ENCODE results near the gene RPL37. TPM values are rescaled to one million over a fixed set of nuclear protein-coding genes. Genes with fewer than 3 reads are reported as not detected.
"Not testable (repeated sequence)": the region's sequence is repeated elsewhere in the genome, so short reads cannot be mapped to it uniquely, and the experiment has no call there.

The RPL37 gene
- total RNA-seq, 1 donor from 2014 or later: 721 TPM

DNA sequence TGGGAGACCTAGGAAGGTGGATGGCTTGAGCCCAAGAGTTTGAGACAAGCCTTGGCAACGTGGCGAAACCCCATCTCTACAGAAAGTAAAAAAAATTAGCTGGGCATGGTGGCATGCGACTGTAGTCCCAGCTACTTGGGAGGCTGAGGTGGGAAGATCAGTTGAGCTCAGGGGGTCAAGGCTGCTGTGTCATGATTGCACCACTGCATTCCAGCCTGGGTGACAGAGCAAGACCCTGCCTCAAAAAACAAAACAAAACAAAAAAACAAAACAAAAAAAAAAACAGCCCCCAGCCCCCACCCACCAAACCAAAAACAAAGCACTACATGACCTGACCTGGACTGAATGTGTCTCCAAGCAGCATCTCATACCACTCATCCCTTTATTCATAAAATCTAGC, 40.9 kb upstream of the RPL37 start:
- Mint-ChIP-seq H3K9me3 (ENCODE audit: low read depth) (no peaks in the 10 kb centered on the region), H3K27me3 (ENCODE audit: low read depth) (peaks cover 28% of the 10 kb centered on the region), H3K4me3 (ENCODE audit: unreplicated experiment) (no peak overlapping the region), H3K36me3 (ENCODE audit: low read depth) (peaks cover 4% of the 10 kb centered on the region), H3K27ac (ENCODE audit: unreplicated experiment) (no peak overlapping the region), H3K4me1 (ENCODE audit: low read depth) (no peaks in the 10 kb centered on the region)
- TF ChIP-seq, protein P1, sequence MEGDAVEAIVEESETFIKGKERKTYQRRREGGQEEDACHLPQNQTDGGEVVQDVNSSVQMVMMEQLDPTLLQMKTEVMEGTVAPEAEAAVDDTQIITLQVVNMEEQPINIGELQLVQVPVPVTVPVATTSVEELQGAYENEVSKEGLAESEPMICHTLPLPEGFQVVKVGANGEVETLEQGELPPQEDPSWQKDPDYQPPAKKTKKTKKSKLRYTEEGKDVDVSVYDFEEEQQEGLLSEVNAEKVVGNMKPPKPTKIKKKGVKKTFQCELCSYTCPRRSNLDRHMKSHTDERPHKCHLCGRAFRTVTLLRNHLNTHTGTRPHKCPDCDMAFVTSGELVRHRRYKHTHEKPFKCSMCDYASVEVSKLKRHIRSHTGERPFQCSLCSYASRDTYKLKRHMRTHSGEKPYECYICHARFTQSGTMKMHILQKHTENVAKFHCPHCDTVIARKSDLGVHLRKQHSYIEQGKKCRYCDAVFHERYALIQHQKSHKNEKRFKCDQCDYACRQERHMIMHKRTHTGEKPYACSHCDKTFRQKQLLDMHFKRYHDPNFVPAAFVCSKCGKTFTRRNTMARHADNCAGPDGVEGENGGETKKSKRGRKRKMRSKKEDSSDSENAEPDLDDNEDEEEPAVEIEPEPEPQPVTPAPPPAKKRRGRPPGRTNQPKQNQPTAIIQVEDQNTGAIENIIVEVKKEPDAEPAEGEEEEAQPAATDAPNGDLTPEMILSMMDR (IDR thresholded peaks at IDR 0.05): no peak
- DNase-seq (ENCODE audit: low spot score): no peak

DNA sequence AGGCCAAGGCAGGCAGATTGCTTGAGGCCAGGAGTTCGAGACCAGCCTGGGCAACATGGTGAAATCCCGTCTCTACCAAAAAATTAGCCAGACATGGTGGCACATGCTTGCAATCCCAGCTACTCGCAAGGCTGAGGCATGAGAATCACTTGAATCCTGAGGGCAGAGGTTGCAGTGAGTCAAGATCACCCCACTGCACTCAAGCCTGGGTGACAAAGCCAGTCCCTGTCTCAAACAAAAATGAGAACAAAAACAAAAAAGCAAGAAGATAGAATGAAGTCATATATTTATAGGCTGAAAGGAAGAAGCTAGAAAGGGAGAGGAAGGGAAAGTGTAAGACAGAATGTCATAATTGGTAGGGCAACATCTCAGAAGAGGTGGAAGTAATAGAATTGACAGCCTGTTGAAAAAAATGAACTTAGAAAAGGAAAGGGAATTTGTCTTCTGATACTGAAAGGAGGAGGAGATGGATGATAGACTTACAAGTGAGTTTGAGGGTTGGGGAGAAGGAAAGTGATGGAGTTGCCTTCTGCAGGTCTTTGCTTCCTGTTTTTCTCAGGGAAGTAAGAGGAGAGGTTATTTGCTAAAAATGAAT, 38.4 kb upstream of the RPL37 start:
- Mint-ChIP-seq H3K36me3 (ENCODE audit: low read depth) (peaks cover 4% of the 10 kb centered on the region), H3K9me3 (ENCODE audit: low read depth) (no peaks in the 10 kb centered on the region), H3K27ac (ENCODE audit: unreplicated experiment) (no peak overlapping the region), H3K4me3 (ENCODE audit: unreplicated experiment) (no peak overlapping the region), H3K4me1 (ENCODE audit: low read depth) (no peaks in the 10 kb centered on the region), H3K27me3 (ENCODE audit: low read depth) (peaks cover 27% of the 10 kb centered on the region)
- TF ChIP-seq, protein P1 (IDR thresholded peaks at IDR 0.05): no peak
- no peak for DNase-seq (ENCODE audit: low spot score)

DNA sequence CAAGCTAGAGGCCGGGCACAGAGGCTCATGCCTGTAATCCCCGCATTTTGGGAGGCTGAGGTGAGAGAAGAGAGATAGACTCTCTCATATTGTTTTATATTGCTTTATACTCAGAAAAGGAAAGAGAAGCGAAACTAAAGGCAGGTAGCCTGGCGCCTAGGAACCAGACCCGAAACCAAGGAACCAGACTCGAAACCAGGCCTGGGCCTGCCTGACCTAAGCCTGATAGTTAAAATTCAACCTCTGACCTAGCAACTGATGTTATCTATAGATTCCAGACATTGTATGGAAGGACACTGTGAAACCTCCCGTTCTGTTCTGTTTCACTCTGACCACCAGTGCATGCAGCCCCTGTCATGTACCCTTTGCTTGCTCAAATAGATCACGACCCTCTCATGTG, 37.2 kb upstream of the RPL37 start:
- DNase-seq (ENCODE audit: low spot score); H3K9me3 Mint-ChIP-seq (ENCODE audit: low read depth); H3K27ac Mint-ChIP-seq (ENCODE audit: unreplicated experiment): not testable (repeated sequence)

DNA sequence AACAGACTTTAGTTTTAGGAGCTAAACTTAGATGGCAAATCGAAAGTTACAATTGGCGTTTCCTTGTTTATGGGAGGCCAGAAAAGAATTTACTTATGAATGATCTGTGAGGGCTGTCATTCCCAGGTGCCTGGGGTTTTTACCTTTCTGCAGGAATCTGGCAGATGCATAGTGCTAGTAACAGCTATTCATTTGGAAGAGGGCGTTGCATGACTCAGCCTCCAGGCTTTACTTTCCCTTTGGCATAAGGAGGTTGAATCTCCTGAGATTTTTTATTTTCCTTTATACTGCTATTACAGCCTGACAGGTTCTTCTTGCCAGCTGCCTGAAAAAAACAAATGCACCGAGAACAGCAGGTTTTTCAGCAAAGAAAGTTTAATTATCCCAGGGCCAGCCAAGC, 36.2 kb upstream of the RPL37 start:
- no peak overlapping the region for H3K4me3 Mint-ChIP-seq (ENCODE audit: unreplicated experiment)
- no peak overlapping the region for H3K27ac Mint-ChIP-seq (ENCODE audit: unreplicated experiment)
- DNase-seq (ENCODE audit: low spot score): no peak
- no peaks in the 10 kb centered on the region for H3K36me3 Mint-ChIP-seq (ENCODE audit: low read depth)
- no peaks in the 10 kb centered on the region for H3K9me3 Mint-ChIP-seq (ENCODE audit: low read depth)
- TF ChIP-seq, protein P1 (IDR thresholded peaks at IDR 0.05): no peak
- H3K4me1 Mint-ChIP-seq (ENCODE audit: low read depth): no peaks in the 10 kb centered on the region
- H3K27me3 Mint-ChIP-seq (ENCODE audit: low read depth): peaks cover 28% of the 10 kb centered on the region

More for the DNA sequence above, 37.2 kb upstream of the RPL37 start:
- not testable (repeated sequence) for H3K4me1 Mint-ChIP-seq (ENCODE audit: low read depth); H3K36me3 Mint-ChIP-seq (ENCODE audit: low read depth); H3K4me3 Mint-ChIP-seq (ENCODE audit: unreplicated experiment)
- peaks cover 32% of the 10 kb centered on the region for H3K27me3 Mint-ChIP-seq (ENCODE audit: low read depth)

DNA sequence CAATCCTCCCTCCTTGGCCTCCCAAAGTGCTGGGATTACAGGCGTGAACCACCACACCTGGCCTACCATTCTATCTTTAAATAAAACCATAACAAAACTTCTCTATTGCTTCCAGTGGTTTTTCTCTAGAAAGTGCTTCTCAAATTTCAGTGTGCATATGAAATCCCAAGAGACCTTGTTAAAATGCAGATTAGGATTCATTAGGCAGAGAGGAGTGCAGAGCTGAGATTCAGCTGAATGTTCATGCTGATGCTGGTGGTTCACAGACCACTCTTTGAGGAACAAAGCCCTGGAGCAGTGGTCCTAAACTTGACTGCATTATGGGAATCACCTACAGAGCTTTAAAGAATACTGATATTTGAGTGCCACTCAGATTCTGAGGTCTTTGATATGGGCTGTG, 34.4 kb upstream of the RPL37 start:
- TF ChIP-seq, protein P1 (IDR thresholded peaks at IDR 0.05): no peak
- Mint-ChIP-seq H3K27ac (ENCODE audit: unreplicated experiment) (no peak overlapping the region), H3K27me3 (ENCODE audit: low read depth) (peaks cover 21% of the 10 kb centered on the region), H3K36me3 (ENCODE audit: low read depth) (peaks cover 2% of the 10 kb centered on the region), H3K4me3 (ENCODE audit: unreplicated experiment) (no peak overlapping the region), H3K9me3 (ENCODE audit: low read depth) (peaks cover 12% of the 10 kb centered on the region), H3K4me1 (ENCODE audit: low read depth) (no peaks in the 10 kb centered on the region)
- DNase-seq (ENCODE audit: low spot score): no peak

DNA sequence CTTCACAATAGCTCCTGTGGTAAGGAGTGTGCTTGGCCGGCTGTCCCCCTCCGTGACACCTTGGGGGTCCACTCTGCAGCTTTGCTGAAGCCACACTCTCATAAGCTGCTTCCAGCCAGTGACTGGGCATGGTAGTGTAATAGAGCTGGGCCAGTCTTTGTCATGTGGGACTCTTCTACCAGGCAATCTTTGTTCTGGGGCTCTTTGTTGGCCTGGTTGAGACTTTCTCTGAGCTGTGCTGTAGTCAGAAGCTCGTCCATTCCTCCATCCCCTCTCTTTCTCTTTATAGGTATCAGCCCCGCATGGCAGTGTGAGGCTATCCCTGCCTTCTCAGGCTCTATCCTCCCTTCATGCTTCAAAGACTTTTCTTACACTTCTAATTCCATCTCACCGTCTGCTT, 31.8 kb upstream of the RPL37 start:
- H3K4me1 Mint-ChIP-seq (ENCODE audit: low read depth): no peaks in the 10 kb centered on the region
- H3K9me3 Mint-ChIP-seq (ENCODE audit: low read depth): peaks cover 15% of the 10 kb centered on the region
- no peak for DNase-seq (ENCODE audit: low spot score)
- TF ChIP-seq, protein P1 (IDR thresholded peaks at IDR 0.05): no peak
- no peak overlapping the region for H3K27ac Mint-ChIP-seq (ENCODE audit: unreplicated experiment)
- no peak overlapping the region for H3K4me3 Mint-ChIP-seq (ENCODE audit: unreplicated experiment)
- peaks cover 10% of the 10 kb centered on the region for H3K27me3 Mint-ChIP-seq (ENCODE audit: low read depth)
- peaks cover 2% of the 10 kb centered on the region for H3K36me3 Mint-ChIP-seq (ENCODE audit: low read depth)

DNA sequence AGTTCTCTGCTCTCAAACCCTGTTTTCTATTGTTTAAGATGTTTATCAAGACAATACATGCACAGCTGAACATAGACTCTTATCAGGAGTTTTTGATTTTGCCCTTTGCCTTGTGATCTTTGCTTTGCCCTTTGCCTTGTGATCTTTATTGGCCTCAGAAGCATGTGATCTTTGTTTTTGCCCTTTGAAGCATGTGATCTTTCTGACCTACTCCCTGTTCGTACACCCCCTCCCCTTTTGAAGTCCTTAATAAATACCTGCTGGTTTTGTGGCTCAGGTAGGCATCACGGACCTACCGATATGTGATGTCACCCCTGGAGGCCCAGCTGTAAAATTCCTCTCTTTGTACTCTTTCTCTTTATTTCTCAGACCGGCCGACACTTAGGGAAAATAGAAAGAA, 30.0 kb upstream of the RPL37 start:
- DNase-seq (ENCODE audit: low spot score); H3K36me3 Mint-ChIP-seq (ENCODE audit: low read depth); H3K27ac Mint-ChIP-seq (ENCODE audit: unreplicated experiment); H3K4me1 Mint-ChIP-seq (ENCODE audit: low read depth); H3K27me3 Mint-ChIP-seq (ENCODE audit: low read depth); H3K4me3 Mint-ChIP-seq (ENCODE audit: unreplicated experiment): not testable (repeated sequence)
- peaks cover 21% of the 10 kb centered on the region for H3K9me3 Mint-ChIP-seq (ENCODE audit: low read depth)
